ENCODE data around the gene JMJD8. TPM values are rescaled to one million over a fixed set of nuclear protein-coding genes. Genes with fewer than 3 reads are reported as not detected.
A peak's percentile ranks its signal among the peaks of the same experiment; 100 is the strongest.

JMJD8 gene
- total RNA-seq, 2 donors from 2014 or later = 48.8 to 55.6 TPM

- H3K4me3 Mint-ChIP-seq = peak overlapping the region; percentile 67
- DNase-seq = peak; percentile 88
- Histone ChIP-seq H3K4me3 (ENCODE audit: low read length) (peak overlapping the region; percentile 87), H3K36me3 (ENCODE audit: control insufficient read depth, insufficient read depth, low read length) (no peaks in the 10 kb centered on the region), H3K27me3 (ENCODE audit: control insufficient read depth, insufficient read depth, low read length, poor library complexity, severe bottlenecking) (peaks cover 9% of the 10 kb centered on the region), H3K9ac (ENCODE audit: extremely low read depth, low read length, poor library complexity, severe bottlenecking) (peak overlapping the region; percentile 59), H3K27ac (ENCODE audit: low read depth, low read length) (peak overlapping the region; percentile 88), H3K9me3 (ENCODE audit: control insufficient read depth, low read length) (no peaks in the 10 kb centered on the region), H3K4me1 (ENCODE audit: control insufficient read depth, insufficient read depth, low read length) (peaks cover 8% of the 10 kb centered on the region)
- peak; percentile 29 for TF ChIP-seq CTCF (conservative IDR thresholded peaks at IDR 0.05)
- no peaks in the 10 kb centered on the region for H3K9me3 Mint-ChIP-seq
- H3K27me3 Mint-ChIP-seq (ENCODE audit: insufficient read depth) = peaks cover 13% of the 10 kb centered on the region
- H3K27ac Mint-ChIP-seq = peak overlapping the region; percentile 84
- no peaks in the 10 kb centered on the region for H3K36me3 Mint-ChIP-seq (ENCODE audit: low read depth)
- WGBS, 2 experiments (ENCODE audit: insufficient coverage in 1 of 2, insufficient read length in 1 of 2) = 0% methylated on average over 12 to 38 of the region's 38 CpGs
- peaks cover 9% of the 10 kb centered on the region for H3K4me1 Mint-ChIP-seq
Observed at GRCh38 chr16:720447-720989, 36.4 kb upstream of the JMJD8 start.

- peaks cover 9% of the 10 kb centered on the region for H3K4me1 Mint-ChIP-seq
Observed at GRCh38 chr16:719815-720446, 35.8 kb upstream of the JMJD8 start.

GRCh38 chr16:718922-719321, 34.8 kb upstream of the JMJD8 start:
- no peaks in the 10 kb centered on the region for H3K9me3 ChIP-seq (ENCODE audit: control insufficient read depth, low read length)
- no peak overlapping the region for H3K4me3 ChIP-seq (ENCODE audit: low read length)
- H3K27ac ChIP-seq (ENCODE audit: low read depth, low read length) = no peak overlapping the region
- H3K27ac Mint-ChIP-seq = no peak overlapping the region
- WGBS, 2 experiments (ENCODE audit: insufficient coverage in 1 of 2, insufficient read length in 1 of 2) = 80 to 88% methylated on average over 1 to 6 of the region's 6 CpGs
- no peak for TF ChIP-seq CTCF (conservative IDR thresholded peaks at IDR 0.05)
- H3K4me1 ChIP-seq (ENCODE audit: control insufficient read depth, insufficient read depth, low read length) = peaks cover 8% of the 10 kb centered on the region
- no peaks in the 10 kb centered on the region for H3K36me3 ChIP-seq (ENCODE audit: control insufficient read depth, insufficient read depth, low read length)
- H3K4me1 Mint-ChIP-seq = peaks cover 9% of the 10 kb centered on the region
- no peak for DNase-seq
- peak overlapping the region; percentile 67 for H3K4me3 Mint-ChIP-seq
- H3K27me3 Mint-ChIP-seq (ENCODE audit: insufficient read depth) = peaks cover 12% of the 10 kb centered on the region
- H3K9me3 Mint-ChIP-seq = no peaks in the 10 kb centered on the region
- H3K9ac ChIP-seq (ENCODE audit: extremely low read depth, low read length, poor library complexity, severe bottlenecking) = no peak overlapping the region
- H3K27me3 ChIP-seq (ENCODE audit: control insufficient read depth, insufficient read depth, low read length, poor library complexity, severe bottlenecking) = peaks cover 15% of the 10 kb centered on the region
- H3K36me3 Mint-ChIP-seq (ENCODE audit: low read depth) = no peaks in the 10 kb centered on the region

More at GRCh38 chr16:719815-720446, 35.8 kb upstream of the JMJD8 start:
- H3K4me3 ChIP-seq (ENCODE audit: low read length) = peak overlapping the region; percentile 87
- peak overlapping the region; percentile 67 for H3K4me3 Mint-ChIP-seq
- H3K27ac ChIP-seq (ENCODE audit: low read depth, low read length) = peak overlapping the region; percentile 76
- H3K36me3 ChIP-seq (ENCODE audit: control insufficient read depth, insufficient read depth, low read length) = no peaks in the 10 kb centered on the region
- no peaks in the 10 kb centered on the region for H3K9me3 ChIP-seq (ENCODE audit: control insufficient read depth, low read length)
- peaks cover 8% of the 10 kb centered on the region for H3K27me3 Mint-ChIP-seq (ENCODE audit: insufficient read depth)
- H3K36me3 Mint-ChIP-seq (ENCODE audit: low read depth) = no peaks in the 10 kb centered on the region
- H3K9me3 Mint-ChIP-seq = no peaks in the 10 kb centered on the region
- peak overlapping the region; percentile 84 for H3K27ac Mint-ChIP-seq
- TF ChIP-seq CTCF (conservative IDR thresholded peaks at IDR 0.05) = no peak
- H3K4me1 ChIP-seq (ENCODE audit: control insufficient read depth, insufficient read depth, low read length) = peaks cover 8% of the 10 kb centered on the region
- DNase-seq = peak; percentile 63
- peak overlapping the region; percentile 59 for H3K9ac ChIP-seq (ENCODE audit: extremely low read depth, low read length, poor library complexity, severe bottlenecking)
- H3K27me3 ChIP-seq (ENCODE audit: control insufficient read depth, insufficient read depth, low read length, poor library complexity, severe bottlenecking) = peaks cover 8% of the 10 kb centered on the region
- 34 to 38% methylated on average over 4 to 16 of the region's 16 CpGs for WGBS, 2 experiments (ENCODE audit: insufficient coverage in 1 of 2, insufficient read length in 1 of 2)
